Upper lobe of left lung (tissue), 6 donors: ENCODE results near the gene RAX2. TPM values are rescaled to one million over a fixed set of nuclear protein-coding genes. Genes with fewer than 3 reads are reported as not detected.

Source experiments
- ATAC-seq, 2 donors: fragments of 200-7000 bp; cut with Tn5 transposase; one replicate each; pipeline ENCODE4 v1.9.1; 2022; ENCODE audit warnings: mild to moderate bottlenecking in 2 of 2, moderate library complexity in 2 of 2; ENCODE audit not compliant: low FRiP score in 2 of 2
- DNase-seq, 2 donors: peaks; one replicate each; pipeline ENCODE4 v3.0.0-alpha.2; 2019 to 2020
- H3K27ac ChIP-seq, 4 donors: fragments of 200-600 bp; sonication (generic); one replicate each; pipeline ENCODE4 v1.5.1; 2016 to 2019
- H3K27me3 ChIP-seq, 4 donors: fragments of 200-600 bp; sonication (generic); one replicate each; pipeline ENCODE4 v1.5.1; 2017 to 2019
- H3K36me3 ChIP-seq, 4 donors: fragments of 200-600 bp; sonication (generic); one replicate each; pipeline ENCODE4 v1.5.1; 2016 to 2019
- H3K4me1 ChIP-seq, 4 donors: fragments of 200-600 bp; sonication (generic); one replicate each; pipeline ENCODE4 v1.5.1; 2018 to 2019
- H3K4me3 ChIP-seq, 4 donors: fragments of 200-600 bp; sonication (generic); one replicate each; pipeline ENCODE4 v1.5.1; 2017 to 2019; ENCODE audit warnings: mild to moderate bottlenecking in 2 of 4, moderate library complexity in 1 of 4
- H3K9me3 ChIP-seq, 4 donors: fragments of 200-600 bp; sonication (generic); one replicate each; pipeline ENCODE4 v1.5.1; 2018 to 2019
- EP300 ChIP-seq, 4 donors: sonication (generic); formaldehyde crosslinking; IDR thresholded peaks; one replicate each; pipeline ENCODE4 v1.5.1; 2017; ENCODE audit warnings: antibody characterized with exemption in 4 of 4, control low read depth in 2 of 4
- POLR2A ChIP-seq, 4 donors: fragments of 450-650 bp; IDR thresholded peaks; one replicate each; pipeline ENCODE4 v1.5.1; 2016 to 2017; ENCODE audit warnings: antibody characterized with exemption in 4 of 4, mild to moderate bottlenecking in 2 of 4
- POLR2AphosphoS5 ChIP-seq, 2 donors: sonication (generic); formaldehyde crosslinking; IDR thresholded peaks; one replicate each; pipeline ENCODE4 v1.5.1; 2017; ENCODE audit warnings: antibody characterized with exemption in 2 of 2
- WGBS, 2 donors: methylation state at CpG; one replicate each; pipeline ENCODE4 v1.1.5; 2017 to 2018; 5-methylcytosine and 5-hydroxymethylcytosine counted together
- small RNA-seq, 4 donors: library from RNA; depleted of rRNA; stranded (forward); fragments of <200 nt; gene quantifications; one replicate each; pipeline ENCODE3, GENCODE V24; 2016
- total RNA-seq, 6 donors: library from RNA; depleted of rRNA in 4 of 6; stranded (reverse); fragments of >200 nt in 4 of 6; gene quantifications; one replicate each; pipeline versions ENCODE4 v1.1.0 to v1.2.1, GENCODE V29; 2016 to 2021
- TF ChIP-seq, protein P1 (sequence below), 6 experiments: fragments of 450-650 bp in 4 of 6; fragments of 200-600 bp in 2 of 6; sonication (generic) in 2 of 6; IDR thresholded peaks; one replicate each; pipeline ENCODE4 v1.5.1; 2016 to 2019; ENCODE audit warnings: antibody characterized with exemption in 6 of 6
- donor health status: DM: no; HTN: no; CAD: no; lungs with moderate emphysema.
- donor health status: DM: no; HTN: yes; CAD: no; lungs with severe emphysema.

RAX2 gene
- total RNA-seq, 6 donors from 2014 or later = not detected

DNA sequence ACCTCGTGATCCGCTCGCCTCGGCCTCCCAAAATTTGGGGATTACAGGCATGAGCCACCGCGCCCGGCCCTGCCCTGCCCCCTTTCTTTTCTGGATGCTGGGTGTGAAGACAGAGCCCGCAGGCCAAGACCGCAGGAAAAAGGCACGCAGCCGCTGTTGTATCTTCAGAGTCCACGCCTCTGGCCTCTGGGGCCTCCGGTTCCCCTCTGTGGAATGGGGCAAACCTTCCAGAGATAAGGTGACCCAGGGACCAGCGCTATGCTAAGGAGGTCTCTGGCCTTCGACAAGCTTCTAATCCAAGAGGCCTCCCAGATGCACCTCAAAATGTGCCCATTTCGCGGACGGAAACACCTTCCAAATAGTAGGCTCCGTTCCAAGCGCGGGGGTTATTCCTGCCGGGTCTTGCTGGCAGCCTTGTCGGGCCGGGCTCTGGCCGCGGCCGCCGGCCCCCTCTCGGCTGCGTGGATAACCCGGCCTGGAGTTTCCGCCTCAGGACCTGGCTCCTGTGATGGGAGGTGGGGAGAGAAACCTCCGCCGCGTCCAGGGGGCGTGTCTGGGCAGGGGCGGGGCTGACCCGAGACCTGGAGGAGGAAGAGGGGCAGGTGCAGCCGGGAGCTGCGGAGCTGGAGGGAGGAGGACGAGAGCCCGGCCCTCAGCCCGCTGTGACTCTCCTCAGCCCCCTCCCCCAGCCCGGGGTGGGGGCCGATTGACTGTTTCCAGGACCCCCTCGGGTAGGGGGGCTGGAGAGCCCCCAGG is 50.7 kb downstream of the RAX2 start:
- Histone ChIP-seq H3K27me3 (peaks cover 3 to 20% (median 12%) of the 10 kb centered on the region in 4 donors), H3K27ac (no peak overlapping the region), H3K36me3 (no peaks in the 10 kb centered on the region), H3K4me1 (peaks cover 16 to 31% (median 25%) of the 10 kb centered on the region in 4 donors), H3K9me3 (no peaks in the 10 kb centered on the region), H3K4me3 (peak overlapping the region in 3 of 4 donors; percentile 35 to 45 (median 39))
- ATAC-seq (peak; percentile 91 to 92), DNase-seq (peak; percentile 89 to 96)
- WGBS, 2 donors = 22 to 69% methylated on average over 9 to 35 of the region's 46 CpGs
- TF ChIP-seq POLR2A (IDR thresholded peaks at IDR 0.05) (peak in 2 of 4 donors; percentile 52 to 54), EP300 (IDR thresholded peaks at IDR 0.05) (peak in 1 of 4 donors; percentile 11), POLR2AphosphoS5 (IDR thresholded peaks at IDR 0.05) (peak; percentile 12 to 66)
- TF ChIP-seq, protein P1, sequence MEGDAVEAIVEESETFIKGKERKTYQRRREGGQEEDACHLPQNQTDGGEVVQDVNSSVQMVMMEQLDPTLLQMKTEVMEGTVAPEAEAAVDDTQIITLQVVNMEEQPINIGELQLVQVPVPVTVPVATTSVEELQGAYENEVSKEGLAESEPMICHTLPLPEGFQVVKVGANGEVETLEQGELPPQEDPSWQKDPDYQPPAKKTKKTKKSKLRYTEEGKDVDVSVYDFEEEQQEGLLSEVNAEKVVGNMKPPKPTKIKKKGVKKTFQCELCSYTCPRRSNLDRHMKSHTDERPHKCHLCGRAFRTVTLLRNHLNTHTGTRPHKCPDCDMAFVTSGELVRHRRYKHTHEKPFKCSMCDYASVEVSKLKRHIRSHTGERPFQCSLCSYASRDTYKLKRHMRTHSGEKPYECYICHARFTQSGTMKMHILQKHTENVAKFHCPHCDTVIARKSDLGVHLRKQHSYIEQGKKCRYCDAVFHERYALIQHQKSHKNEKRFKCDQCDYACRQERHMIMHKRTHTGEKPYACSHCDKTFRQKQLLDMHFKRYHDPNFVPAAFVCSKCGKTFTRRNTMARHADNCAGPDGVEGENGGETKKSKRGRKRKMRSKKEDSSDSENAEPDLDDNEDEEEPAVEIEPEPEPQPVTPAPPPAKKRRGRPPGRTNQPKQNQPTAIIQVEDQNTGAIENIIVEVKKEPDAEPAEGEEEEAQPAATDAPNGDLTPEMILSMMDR (IDR thresholded peaks at IDR 0.05) = peak in 2 of 6 experiments; percentile 6 to 39

DNA sequence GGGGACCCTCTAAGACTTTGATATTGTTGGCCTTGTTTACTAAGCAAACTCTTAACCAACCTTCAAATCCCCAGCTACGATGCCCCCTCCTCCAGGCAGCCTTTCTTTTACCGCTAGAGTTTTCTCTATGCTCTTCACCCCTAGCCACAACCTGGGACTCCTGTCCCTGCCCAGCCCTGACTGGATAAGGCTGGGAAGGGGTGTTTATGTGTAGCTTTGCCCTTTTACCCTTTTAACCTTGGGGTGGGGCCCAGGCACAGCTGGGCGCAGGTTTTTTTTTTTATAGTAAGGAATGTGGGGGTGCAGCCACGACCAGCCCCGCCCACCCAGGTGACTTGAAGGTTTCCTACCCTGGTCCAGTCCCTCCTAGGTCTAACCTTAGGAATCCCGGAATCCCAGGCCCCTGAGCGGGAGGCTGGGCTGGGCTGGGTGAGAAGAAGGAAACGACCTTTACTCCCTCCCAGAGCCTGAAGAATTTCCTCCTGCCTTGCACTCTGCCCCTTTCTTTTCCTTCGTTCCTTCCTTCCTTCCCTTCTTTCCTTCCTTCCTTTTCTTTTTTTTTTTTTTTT is 51.6 kb downstream of the RAX2 start:
- H3K36me3 ChIP-seq = no peaks in the 10 kb centered on the region
- 30 to 36% methylated on average over 9 of the region's 9 CpGs for WGBS, 2 donors
- no peaks in the 10 kb centered on the region for H3K9me3 ChIP-seq
- H3K4me3 ChIP-seq = no peak overlapping the region
- TF ChIP-seq POLR2AphosphoS5 (IDR thresholded peaks at IDR 0.05) = no peak
- no peak for TF ChIP-seq POLR2A (IDR thresholded peaks at IDR 0.05)
- TF ChIP-seq, protein P1 (IDR thresholded peaks at IDR 0.05) = no peak
- TF ChIP-seq EP300 (IDR thresholded peaks at IDR 0.05) = no peak
- H3K27me3 ChIP-seq = peaks cover 3 to 20% (median 12%) of the 10 kb centered on the region in 4 donors
- H3K27ac ChIP-seq = no peak overlapping the region
- H3K4me1 ChIP-seq = peaks cover 16 to 31% (median 24%) of the 10 kb centered on the region in 4 donors
- no peak for ATAC-seq
- DNase-seq = no peak

DNA sequence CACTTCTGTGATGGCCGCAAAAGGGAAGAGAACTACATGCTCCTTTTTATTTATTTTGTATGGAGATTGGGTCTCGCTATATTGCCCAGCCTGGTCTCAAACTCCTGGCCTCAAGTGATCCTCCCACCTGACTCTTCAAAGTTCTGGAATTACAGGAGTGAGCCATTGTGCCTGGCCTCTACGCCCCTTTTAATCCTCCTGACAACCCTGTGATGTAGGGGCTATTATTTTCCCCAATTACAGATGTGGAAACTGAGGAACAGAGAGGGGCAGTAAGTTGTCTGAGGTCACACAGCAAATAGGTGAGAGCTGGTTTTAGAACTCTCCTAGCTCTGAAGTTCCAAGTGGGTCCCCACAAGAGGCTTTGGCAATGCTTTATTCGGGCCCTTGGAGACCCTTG is 52.2 kb downstream of the RAX2 start:
- Histone ChIP-seq H3K36me3 (no peaks in the 10 kb centered on the region), H3K27ac (no peak overlapping the region), H3K27me3 (peaks cover 3 to 20% (median 12%) of the 10 kb centered on the region in 4 donors), H3K9me3 (no peaks in the 10 kb centered on the region), H3K4me1 (peaks cover 16 to 31% (median 24%) of the 10 kb centered on the region in 4 donors), H3K4me3 (no peak overlapping the region)
- 88 to 93% methylated on average over 4 of the region's 4 CpGs for WGBS, 2 donors
- ATAC-seq (no peak), DNase-seq (no peak)
- TF ChIP-seq, protein P1 (IDR thresholded peaks at IDR 0.05) = no peak
- TF ChIP-seq POLR2AphosphoS5 (IDR thresholded peaks at IDR 0.05) = no peak
- no peak for TF ChIP-seq POLR2A (IDR thresholded peaks at IDR 0.05)
- TF ChIP-seq EP300 (IDR thresholded peaks at IDR 0.05) = no peak

Small RNA genes lying within 50 kb of the gene (small RNA-seq; reads per million reads assigned to genes)
- gene AC005777.1 = 0 reads per million in 4 donors

Other genes with a start within 250 kb of the RAX2 start
- gene TEKTIP1, start 233.1 kb downstream of the RAX2 start, total RNA-seq = 1 to 10 TPM in 3 of 6 donors, not detected in 3; 1.6 to 7.3 (median 6.2) TPM
- gene MFSD12, start 214.6 kb downstream of the RAX2 start, total RNA-seq = 100 to 1,000 TPM in 2 of 6 donors, 10 to 100 TPM in 4; 44.2 to 178 (median 96.0) TPM
- gene HMG20B, start 199.3 kb downstream of the RAX2 start, total RNA-seq = 100 to 1,000 TPM in 2 of 6 donors, 10 to 100 TPM in 4; 79.5 to 183 (median 85.9) TPM
- gene GIPC3, start 186.8 kb downstream of the RAX2 start, total RNA-seq = 1 to 10 TPM in 5 of 6 donors, under 1 TPM in 1; 0.91 to 5.2 (median 1.4) TPM
- 1 to 10 TPM in 5 of 6 donors, under 1 TPM in 1; 0.49 to 7.0 (median 2.6) TPM for gene TBXA2R, start 165.4 kb downstream of the RAX2 start, total RNA-seq
- 10 to 100 TPM; 21.5 to 97.4 (median 25.5) TPM for gene CACTIN, start 145.4 kb downstream of the RAX2 start, total RNA-seq
- gene PIP5K1C, start 71.8 kb downstream of the RAX2 start, total RNA-seq = 10 to 100 TPM; 24.6 to 64.1 (median 43.1) TPM
- gene TJP3, start 63.8 kb downstream of the RAX2 start, total RNA-seq = 10 to 100 TPM; 27.2 to 94.3 (median 55.5) TPM
- gene APBA3, start 10.5 kb downstream of the RAX2 start, total RNA-seq = 10 to 100 TPM; 13.4 to 92.2 (median 21.6) TPM
- 10 to 100 TPM; 16.8 to 83.9 (median 65.5) TPM for gene MRPL54, start 9.5 kb downstream of the RAX2 start, total RNA-seq
- gene MATK, start 14.2 kb upstream of the RAX2 start, total RNA-seq = 10 to 100 TPM in 5 of 6 donors, 1 to 10 TPM in 1; 9.6 to 20.1 (median 13.1) TPM
- 1 to 10 TPM in 1 of 6 donors, under 1 TPM in 2, not detected in 3; 0.11 to 4.2 (median 0.30) TPM for gene ZFR2, start 96.8 kb upstream of the RAX2 start, total RNA-seq
- not detected for gene ATCAY, start 108.5 kb upstream of the RAX2 start, total RNA-seq
- not detected for gene NMRK2, start 160.8 kb upstream of the RAX2 start, total RNA-seq
- gene DAPK3, start 198.9 kb upstream of the RAX2 start, total RNA-seq = 100 to 1,000 TPM in 1 of 6 donors, 10 to 100 TPM in 5; 54.3 to 107 (median 80.6) TPM
- 1,000 to 10,000 TPM; 1,167 to 2,562 (median 1,758) TPM for gene EEF2, start 213.2 kb upstream of the RAX2 start, total RNA-seq
- gene PIAS4, start 235.5 kb upstream of the RAX2 start, total RNA-seq = 10 to 100 TPM; 13.7 to 53.4 (median 21.9) TPM